Heart right ventricle (tissue), 16 donors: Measurements from ENCODE around the gene TCP1. TPM values are rescaled to one million over a fixed set of nuclear protein-coding genes. Genes with fewer than 3 reads are reported as not detected.

Source experiments
- ATAC-seq, 8 donors: fragments of 200-7000 bp; cut with Tn5 transposase; one replicate each; pipeline ENCODE4 v1.9.1; 2020; ENCODE audit warnings: mild to moderate bottlenecking in 8 of 8, moderate library complexity in 8 of 8, moderate number of reproducible peaks in 1 of 8
- DNase-seq, 2 donors: peaks; one replicate each; pipeline ENCODE4 v3.0.0-alpha.2; 2020
- H3K27ac ChIP-seq, 10 donors: fragments of 200-600 bp; sonication (generic) in 2 of 10; one replicate each; pipeline versions ENCODE4 v1.5.0 to v1.8.0; 2020 to 2022; ENCODE audit warnings: mild to moderate bottlenecking in 3 of 10
- H3K27me3 ChIP-seq, 7 donors: fragments of 200-600 bp; one replicate each; pipeline ENCODE4 v1.8.0; 2021 to 2022; ENCODE audit warnings: mild to moderate bottlenecking in 2 of 7
- H3K36me3 ChIP-seq, 9 donors: fragments of 200-600 bp; sonication (generic) in 1 of 9; one replicate each; pipeline versions ENCODE4 v1.5.0 to v1.8.0; 2020 to 2022; ENCODE audit warnings: mild to moderate bottlenecking in 2 of 9
- H3K4me1 ChIP-seq, 9 donors: fragments of 200-600 bp; sonication (generic) in 1 of 9; one replicate each; pipeline versions ENCODE4 v1.5.0 to v1.8.0; 2020 to 2022; ENCODE audit warnings: mild to moderate bottlenecking in 4 of 9
- H3K4me3 ChIP-seq, 10 donors: fragments of 200-600 bp; sonication (generic) in 2 of 10; one replicate each; pipeline versions ENCODE4 v1.5.0 to v1.8.0; 2020 to 2022; ENCODE audit warnings: mild to moderate bottlenecking in 7 of 10, moderate library complexity in 2 of 10
- H3K9me3 ChIP-seq, 11 donors: fragments of 200-600 bp in 10 of 11; sonication (generic) in 2 of 11; one replicate each; pipeline versions ENCODE4 v1.5.0 to v1.8.0; 2013 to 2022; ENCODE audit warnings: mild to moderate bottlenecking in 2 of 11, control low read depth in 1 of 11, moderate library complexity in 1 of 11
- WGBS, 2 donors: extraction: QIAGEN DNeasy Blood & Tissue Kit; methylation state at CpG; one replicate each; pipeline ENCODE4 v1.1.7; 2013; ENCODE audit warnings: inconsistent platforms in 1 of 2; 5-methylcytosine and 5-hydroxymethylcytosine counted together
- intact Hi-C, 10 donors: fragments of 100-400 bp; cut with DNase I; formaldehyde crosslinking; loops; one replicate each; pipeline versions ENCODE4 v1.11.1 to v1.14.2; 2022
- polyA plus RNA-seq, 2 donors: library from polyadenylated mRNA; stranded (reverse); fragments of 200-250 nt; gene quantifications; one replicate each; pipeline ENCODE4 v1.2.3, GENCODE V29; 2013
- total RNA-seq, 10 donors: library from RNA; stranded (reverse); fragmentation: NEBNext Ultra II Directional in 3 of 10; extraction: Animal tissue kit (Norgen Biotek cat#: 25700) in 3 of 10; gene quantifications; one replicate each; pipeline versions ENCODE4 v1.2.1 to v1.2.4, GENCODE V29; 2021 to 2023
- TF ChIP-seq, protein P1 (sequence below), 9 donors: fragments of 200-600 bp; sonication (generic) in 2 of 9; IDR thresholded peaks; one replicate each; pipeline versions ENCODE4 v1.5.0 to v1.8.0; 2021 to 2022; ENCODE audit warnings: antibody characterized with exemption in 9 of 9, mild to moderate bottlenecking in 5 of 9, moderate library complexity in 1 of 9
- donor health status: Arrhythmogenic right ventricular cardiomyopathy.
- donor health status: ischemic (EF 13 %, LVEDD 7.1; RV severe dilation, severe dysfunction).
- donor health status: healthy with polysubstance abuse.
- donor health status: DM: no; HTN: yes; CAD: no.
- donor health status: DM: no; HTN: no; CAD: no.
- donor health status: ischemic (EF 25% LVEDD 6.9; RV normal size, moderate dysfunction).
- donor health status: ischemic (EF 25% LVEDD 5.7; RV mildly dilated, moderate dysfunction).
- donor health status: healthy.
- donor health status: DM: yes; HTN: yes; CAD: no.
- donor health status: Ischemic cardiomyopathy.
- donor health status: ischemic (EF 35%, LVEDD 5.7; RV mildly dilated, moderate dysfunction).
- donor health status: nonischemic (EF 11% LVEDD 7.7; RV severe dilation, severe dysfunction).
- donor health status: DM: yes; HTN: yes; CAD: no.
- donor health status: PGD.
- donor health status: ischemic (EF 29% LVEDD 5.4; RV normal size, mild dysfunction).
- donor health status: nonischemic (EF 23%, LVEDD 6.1; RV moderate dilation, normal function).

Gene TCP1
- total and polyA plus RNA-seq, 12 donors, result 71.7 to 176 (median 139) TPM

GRCh38 chr6:159790956-159791598 is 1.7 kb upstream of the TCP1 start:
- intact Hi-C loops, result loop anchor here in 5 of 10 donors (2.0 to 10.0 kb wide), 4 partner anchors 64 to 244 kb away; partner anchors contain the start of genes SOD2 (in 4 of the 5) and WTAP (in 1 of the 5)
- ATAC-seq, result no peak
- Histone ChIP-seq H3K27ac (peak overlapping the region; percentile 47 to 99 (median 94)), H3K27me3 (no peaks in the 10 kb centered on the region), H3K4me3 (peak overlapping the region; percentile 54 to 99 (median 98)), H3K4me1 (peaks cover 12 to 57% (median 45%) of the 10 kb centered on the region in 9 donors), H3K9me3 (no peaks in the 10 kb centered on the region), H3K36me3 (peaks cover 0 to 63% (median 8%) of the 10 kb centered on the region in 9 donors)
- TF ChIP-seq, protein P1, sequence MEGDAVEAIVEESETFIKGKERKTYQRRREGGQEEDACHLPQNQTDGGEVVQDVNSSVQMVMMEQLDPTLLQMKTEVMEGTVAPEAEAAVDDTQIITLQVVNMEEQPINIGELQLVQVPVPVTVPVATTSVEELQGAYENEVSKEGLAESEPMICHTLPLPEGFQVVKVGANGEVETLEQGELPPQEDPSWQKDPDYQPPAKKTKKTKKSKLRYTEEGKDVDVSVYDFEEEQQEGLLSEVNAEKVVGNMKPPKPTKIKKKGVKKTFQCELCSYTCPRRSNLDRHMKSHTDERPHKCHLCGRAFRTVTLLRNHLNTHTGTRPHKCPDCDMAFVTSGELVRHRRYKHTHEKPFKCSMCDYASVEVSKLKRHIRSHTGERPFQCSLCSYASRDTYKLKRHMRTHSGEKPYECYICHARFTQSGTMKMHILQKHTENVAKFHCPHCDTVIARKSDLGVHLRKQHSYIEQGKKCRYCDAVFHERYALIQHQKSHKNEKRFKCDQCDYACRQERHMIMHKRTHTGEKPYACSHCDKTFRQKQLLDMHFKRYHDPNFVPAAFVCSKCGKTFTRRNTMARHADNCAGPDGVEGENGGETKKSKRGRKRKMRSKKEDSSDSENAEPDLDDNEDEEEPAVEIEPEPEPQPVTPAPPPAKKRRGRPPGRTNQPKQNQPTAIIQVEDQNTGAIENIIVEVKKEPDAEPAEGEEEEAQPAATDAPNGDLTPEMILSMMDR (IDR thresholded peaks at IDR 0.05), result no peak
- 17% methylated on average over 18 of the region's 18 CpGs for WGBS, 2 donors
- no peak for DNase-seq

- Histone ChIP-seq H3K9me3 (no peaks in the 10 kb centered on the region), H3K4me1 (peaks cover 12 to 63% (median 45%) of the 10 kb centered on the region in 9 donors), H3K4me3 (peak within 1 kb of the TSS; percentile 92 to 99 (median 98)), H3K36me3 (peaks cover 0 to 64% (median 11%) of the 10 kb centered on the region in 9 donors), H3K27me3 (no peaks in the 10 kb centered on the region), H3K27ac (peak within 1 kb of the TSS; percentile 81 to 99 (median 94))
- intact Hi-C loops, result loop anchor here in 5 of 10 donors (2.0 to 10.0 kb wide), 4 partner anchors 64 to 244 kb away; partner anchors contain the start of genes SOD2 (in 4 of the 5) and WTAP (in 1 of the 5)
- WGBS, 2 donors, result 0% methylated on average over 56 of the region's 56 CpGs
- peak; percentile 91 to 95 for DNase-seq
- TF ChIP-seq, protein P1 (IDR thresholded peaks at IDR 0.05), result no peak
- peak; percentile 91 to 97 (median 96) for ATAC-seq
Measured at GRCh38 chr6:159790149-159790955, 950 bp upstream of the TCP1 start, which contains the start of gene MRPL18. Gene MRPL18, plus strand, starts transcription at chr6:159790467. Its CDS starts 121 bp downstream, at chr6:159790588.

GRCh38 chr6:159788753-159789376 is 537 bp downstream of the TCP1 start:
- ATAC-seq (peak in 3 of 8 donors; percentile 0 to 20 (median 10)), DNase-seq (peak; percentile 17 to 29)
- H3K27me3 ChIP-seq, result no peaks in the 10 kb centered on the region
- TF ChIP-seq, protein P1 (IDR thresholded peaks at IDR 0.05), result no peak
- peaks cover 0 to 68% (median 18%) of the 10 kb centered on the region in 9 donors for H3K36me3 ChIP-seq
- peak overlapping the region; percentile 92 to 99 (median 98) for H3K4me3 ChIP-seq
- H3K27ac ChIP-seq, result peak overlapping the region; percentile 76 to 97 (median 92)
- peaks cover 12 to 63% (median 45%) of the 10 kb centered on the region in 9 donors for H3K4me1 ChIP-seq
- intact Hi-C loops, result loop anchor here in 7 of 10 donors (2.0 to 10.0 kb wide), 10 partner anchors 26 to 97 kb away; partner anchors contain the start of genes WTAP (in 3 of the 7), ACAT2 (in 2 of the 7) and SOD2 (in 2 of the 7)
- no peaks in the 10 kb centered on the region for H3K9me3 ChIP-seq
- WGBS, 2 donors, result 0% methylated on average over 58 to 60 of the region's 60 CpGs
